Common myeloid progenitor, CD34-positive (primary cell): ENCODE results near the gene C1QC.
A peak's percentile ranks its signal among the peaks of the same experiment; 100 is the strongest.

Experiments used
- CTCF ChIA-PET: fragments of 350-600 bp; sonication (Branson Sonifier 250); formaldehyde crosslinking; loops from one replicate; lab custom pipeline; 2021; ENCODE audit warnings: antibody characterized with exemption; lab: Charles Lee
- POLR2A ChIA-PET: fragments of 350-600 bp; sonication (Branson Sonifier 250); formaldehyde crosslinking; loops from one replicate; lab custom pipeline; 2021; ENCODE audit warnings: antibody characterized with exemption; lab: Charles Lee
- DNase-seq, 3 donors: peaks; one replicate each; pipeline versions ENCODE4 v3.0.0 to v3.0.0-alpha.2; 2013
- H3K27ac ChIP-seq, 2 experiments: 1 replicate in 1 of 2; 2 replicates in 1 of 2; pipeline ENCODE4 v1.7.0; 2013; ENCODE audit warnings: inconsistent platforms in 2 of 2, low read length in 2 of 2, mild to moderate bottlenecking in 2 of 2, low read depth in 1 of 2, moderate library complexity in 1 of 2; ENCODE audit not compliant: severe bottlenecking in 2 of 2, insufficient read depth in 1 of 2, poor library complexity in 1 of 2
- H3K27me3 ChIP-seq, 5 experiments: replicated peaks in 2 of 5; 1 replicate in 3 of 5; 2 replicates in 2 of 5; pipeline versions ENCODE4 v1.6.1 to v1.7.0; 2013; ENCODE audit warnings: low read length in 4 of 5, mild to moderate bottlenecking in 2 of 5, moderate library complexity in 2 of 5, inconsistent platforms in 1 of 5; ENCODE audit not compliant: insufficient read depth in 5 of 5, control insufficient read depth in 4 of 5
- H3K36me3 ChIP-seq, 4 experiments: 1 replicate in 2 of 4; 2 replicates in 2 of 4; pipeline versions ENCODE4 v1.6.1 to v1.7.0; 2013; ENCODE audit warnings: low read length in 3 of 4, control low read depth in 1 of 4, mild to moderate bottlenecking in 1 of 4; ENCODE audit not compliant: control insufficient read depth in 4 of 4, insufficient read depth in 4 of 4
- H3K4me1 ChIP-seq, 4 experiments: 1 replicate in 3 of 4; 2 replicates in 1 of 4; pipeline versions ENCODE4 v1.6.1 to v1.7.1; 2013; ENCODE audit warnings: low read length in 3 of 4, mild to moderate bottlenecking in 3 of 4, control low read depth in 1 of 4, inconsistent platforms in 1 of 4, moderate library complexity in 1 of 4; ENCODE audit not compliant: control insufficient read depth in 4 of 4, insufficient read depth in 4 of 4; ENCODE audit errors: control extremely low read depth in 1 of 4
- H3K4me3 ChIP-seq, 7 experiments: 1 replicate in 4 of 7; 2 replicates in 3 of 7; pipeline versions ENCODE4 v1.5.1 to v1.7.0; 2013; ENCODE audit warnings: mild to moderate bottlenecking in 7 of 7, low read length in 6 of 7, moderate library complexity in 6 of 7, inconsistent platforms in 2 of 7, low read depth in 2 of 7, control low read depth in 1 of 7; ENCODE audit not compliant: insufficient read depth in 4 of 7, control insufficient read depth in 1 of 7; ENCODE audit errors: extremely low read depth in 1 of 7
- H3K9me3 ChIP-seq, 5 experiments: 1 replicate in 4 of 5; 2 replicates in 1 of 5; pipeline versions ENCODE4 v1.6.1 to v1.7.1; 2013; ENCODE audit warnings: low read length in 4 of 5, mild to moderate bottlenecking in 2 of 5, inconsistent platforms in 1 of 5, low read depth in 1 of 5, moderate library complexity in 1 of 5; ENCODE audit not compliant: control insufficient read depth in 4 of 5, insufficient read depth in 2 of 5; ENCODE audit errors: control extremely low read depth in 1 of 5
- WGBS: methylation state at CpG from one replicate; pipeline ENCODE4 v1.1.5; 2013; ENCODE audit not compliant: insufficient coverage; 5-methylcytosine and 5-hydroxymethylcytosine counted together

The C1QC gene

GRCh38 chr1:22658385-22659163, 15.1 kb downstream of the C1QC start:
- Histone ChIP-seq H3K27ac (no peak overlapping the region), H3K4me3 (no peak overlapping the region), H3K9me3 (no peaks in the 10 kb centered on the region), H3K36me3 (no peaks in the 10 kb centered on the region), H3K4me1 (no peaks in the 10 kb centered on the region), H3K27me3 (peaks cover 0 to 26% (median 7%) of the 10 kb centered on the region in 5 experiments)
- ChIA-PET CTCF (interaction anchor here (1.5 kb wide), 1 partner anchor 272 kb away, joined by 4 read pairs; no protein-coding TSS in a partner anchor), POLR2A (no interaction called here)
- 83% methylated on average over 2 of the region's 3 CpGs for WGBS
- peak in 1 of 3 donors; percentile 9 for DNase-seq

- Histone ChIP-seq H3K27me3 (peaks cover 0 to 9% (median 2%) of the 10 kb centered on the region in 5 experiments), H3K9me3 (no peaks in the 10 kb centered on the region), H3K36me3 (no peaks in the 10 kb centered on the region), H3K27ac (no peak overlapping the region), H3K4me3 (no peak overlapping the region), H3K4me1 (no peaks in the 10 kb centered on the region)
- POLR2A ChIA-PET = no interaction called here
- WGBS = 97% methylated on average over 19 of the region's 19 CpGs
- CTCF ChIA-PET = interaction anchor here (1.5 kb wide), 1 partner anchor 18 kb away, joined by 4 read pairs; no protein-coding TSS in a partner anchor
- no peak for DNase-seq
Observed at GRCh38 chr1:22660716-22661241, 17.3 kb downstream of the C1QC start.

- H3K9me3 ChIP-seq = no peaks in the 10 kb centered on the region
- H3K27me3 ChIP-seq = peaks cover 0 to 4% (median 0%) of the 10 kb centered on the region in 5 experiments
- WGBS = 100% methylated on average over 2 of the region's 2 CpGs
- no peak overlapping the region for H3K4me3 ChIP-seq
- no peak for DNase-seq
- ChIA-PET POLR2A (interaction anchor here (1.3 kb wide), 1 partner anchor 9 kb away, joined by 3 read pairs; the partner anchor contains the start of gene C1QB), CTCF (interaction anchor here (1.2 kb wide), 1 partner anchor 11 kb away, joined by 4 read pairs; no protein-coding TSS in a partner anchor)
- no peaks in the 10 kb centered on the region for H3K36me3 ChIP-seq
- H3K4me1 ChIP-seq = no peaks in the 10 kb centered on the region
- no peak overlapping the region for H3K27ac ChIP-seq
Observed at GRCh38 chr1:22661880-22662279, 18.4 kb downstream of the C1QC start.

- Histone ChIP-seq H3K27ac (no peak overlapping the region), H3K4me3 (no peak overlapping the region), H3K36me3 (no peaks in the 10 kb centered on the region), H3K4me1 (no peaks in the 10 kb centered on the region), H3K9me3 (no peaks in the 10 kb centered on the region), H3K27me3 (peaks cover 0 to 4% (median 0%) of the 10 kb centered on the region in 5 experiments)
- ChIA-PET POLR2A (interaction anchor here (0.6 to 1.3 kb wide), 2 partner anchors 9 to 27 kb away, joined by 3 read pairs; partner anchors contain the start of gene C1QB), CTCF (interaction anchor here (1.0 to 1.7 kb wide), 3 partner anchors 10 to 268 kb away, joined by 3 to 7 read pairs (median 4); no protein-coding TSS in a partner anchor)
- 84% methylated on average over 5 of the region's 5 CpGs for WGBS
- peak in 2 of 3 donors; percentile 42 to 46 for DNase-seq
Observed at GRCh38 chr1:22662318-22662717, 18.9 kb downstream of the C1QC start.

GRCh38 chr1:22662986-22663408, 19.6 kb downstream of the C1QC start:
- WGBS = 91% methylated on average over 5 of the region's 8 CpGs
- Histone ChIP-seq H3K27me3 (no peaks in the 10 kb centered on the region), H3K4me3 (no peak overlapping the region), H3K27ac (no peak overlapping the region), H3K36me3 (no peaks in the 10 kb centered on the region), H3K4me1 (no peaks in the 10 kb centered on the region), H3K9me3 (no peaks in the 10 kb centered on the region)
- ChIA-PET CTCF (interaction anchor here (1.0 to 1.7 kb wide), 3 partner anchors 11 to 268 kb away, joined by 3 to 7 read pairs (median 3); no protein-coding TSS in a partner anchor), POLR2A (interaction anchor here (0.6 to 1.3 kb wide), 2 partner anchors 10 to 26 kb away, joined by 3 read pairs; partner anchors contain the start of gene C1QB)
- DNase-seq = no peak

GRCh38 chr1:22665752-22666151, 22.3 kb downstream of the C1QC start:
- Histone ChIP-seq H3K4me1 (no peaks in the 10 kb centered on the region), H3K9me3 (no peaks in the 10 kb centered on the region), H3K36me3 (no peaks in the 10 kb centered on the region), H3K27ac (no peak overlapping the region), H3K27me3 (peaks cover 0 to 13% (median 0%) of the 10 kb centered on the region in 5 experiments), H3K4me3 (no peak overlapping the region)
- DNase-seq = peak in 1 of 3 donors; percentile 29
- CTCF ChIA-PET = interaction anchor here (1.9 kb wide), 1 partner anchor 265 kb away, joined by 4 read pairs; no protein-coding TSS in a partner anchor
- POLR2A ChIA-PET = no interaction called here
- 76% methylated on average over 6 of the region's 7 CpGs for WGBS
